GM12878 (cell line): Measurements from ENCODE around the gene SDK2. TPM values are rescaled to one million over a fixed set of nuclear protein-coding genes. Genes with fewer than 3 reads are reported as not detected.

Experiments used
- ATAC-seq: fragments of 200-7000 bp; cut with Tn5 transposase; 3 replicates; pipeline ENCODE4 v1.9.1; 2020; ENCODE audit warnings: mild to moderate bottlenecking, moderate library complexity
- BruUV-seq: library from RNA; stranded (reverse); fragments of 400-500 nt; replicated peaks from 2 replicates; lab custom pipeline; 2021; lab: Mats Ljungman, UMichigan
- CTCF ChIA-PET: fragments of 300-600 bp; sonication (Branson Sonifier 250); formaldehyde crosslinking; extraction: SDS; loops from one replicate; lab custom pipeline; 2021; ENCODE audit warnings: inconsistent platforms; lab: Yijun Ruan, JAX
- POLR2A ChIA-PET: fragments of 350-600 bp; formaldehyde crosslinking; extraction: SDS; loops from one replicate; lab custom pipeline; 2021; ENCODE audit warnings: inconsistent platforms; lab: Charles Lee
- RAD21 ChIA-PET: fragments of 300-600 bp; sonication (Branson Sonifier 250); formaldehyde crosslinking; loops from one replicate; lab custom pipeline; 2023; ENCODE audit warnings: antibody characterized with exemption; ENCODE audit not compliant: unreplicated experiment; lab: Charles Lee
- SMC1A ChIA-PET: fragments of 300-600 bp; sonication (Branson Sonifier 250); formaldehyde crosslinking; loops from one replicate; lab custom pipeline; 2023; ENCODE audit not compliant: unreplicated experiment, uncharacterized antibody; lab: Charles Lee
- DNase-seq: peaks from one replicate; pipeline ENCODE4 v3.0.0-alpha.2; 2011; ENCODE audit warnings: low read depth, low spot score
- FAIRE-seq: peaks from 3 replicates; lab custom pipeline; 2011; peaks lifted over from hg19 to GRCh38; lab: Jason Lieb, UNC
- H2AFZ ChIP-seq: 2 replicates; pipeline ENCODE4 v1.6.0; 2011; ENCODE audit warnings: low read depth, low read length, control low read depth; ENCODE audit not compliant: control insufficient read depth
- H3K27ac ChIP-seq: 2 replicates; pipeline ENCODE4 v1.5.1; 2011; ENCODE audit warnings: control low read depth; ENCODE audit not compliant: control insufficient read depth, insufficient read depth
- H3K27me3 ChIP-seq, 2 experiments: replicated peaks in 1 of 2; 2 replicates each; pipeline versions ENCODE4 v1.6.0 to v1.6.1; 2011; ENCODE audit warnings: low read length in 1 of 2; ENCODE audit not compliant: control insufficient read depth in 2 of 2, insufficient read depth in 2 of 2
- H3K36me3 ChIP-seq, 2 experiments: 2 replicates each; pipeline ENCODE4 v1.5.1; 2011; ENCODE audit warnings: low read length in 1 of 2; ENCODE audit not compliant: control insufficient read depth in 2 of 2, insufficient read depth in 2 of 2
- H3K4me1 ChIP-seq: 2 replicates; pipeline ENCODE4 v1.6.1; 2011; ENCODE audit warnings: mild to moderate bottlenecking, low read length, moderate library complexity, mixed read lengths; ENCODE audit not compliant: control insufficient read depth, insufficient read depth
- H3K4me2 ChIP-seq: 2 replicates; pipeline ENCODE4 v1.6.0; 2011; ENCODE audit warnings: control low read depth; ENCODE audit not compliant: control insufficient read depth, insufficient read depth
- H3K4me3 ChIP-seq: fragments of 200-600 bp; sonication (generic); 2 replicates; pipeline ENCODE4 v1.5.1; 2016
- H3K79me2 ChIP-seq: 2 replicates; pipeline ENCODE4 v1.6.0; 2011; ENCODE audit warnings: low read length; ENCODE audit not compliant: control insufficient read depth, insufficient read depth
- H3K9ac ChIP-seq: 2 replicates; pipeline ENCODE4 v1.8.0; 2011; ENCODE audit warnings: low read length, control low read depth, mixed read lengths; ENCODE audit not compliant: control insufficient read depth, insufficient read depth
- H3K9me3 ChIP-seq: replicated peaks from 3 replicates; pipeline ENCODE4 v1.5.1; 2011; ENCODE audit warnings: mild to moderate bottlenecking, low read length; ENCODE audit not compliant: control insufficient read depth, insufficient read depth
- H4K20me1 ChIP-seq: 2 replicates; pipeline ENCODE4 v1.6.0; 2011; ENCODE audit not compliant: control insufficient read depth, insufficient read depth
- DPF2 ChIP-seq: fragments of 450-650 bp; IDR thresholded peaks from 2 replicates; pipeline ENCODE4 v1.6.1; 2017; ENCODE audit warnings: mild to moderate bottlenecking
- NBN ChIP-seq: fragments of 450-650 bp; IDR thresholded peaks from 2 replicates; pipeline ENCODE4 v1.6.1; 2016
- NFIC ChIP-seq: IDR thresholded peaks from 2 replicates; pipeline ENCODE4 v1.6.1; 2012; ENCODE audit warnings: low read depth, mild to moderate bottlenecking, inconsistent platforms, low read length, moderate library complexity
- PAX5 ChIP-seq: IDR thresholded peaks from 2 replicates; pipeline ENCODE4 v1.6.1; 2011; ENCODE audit warnings: low read depth, low read length, borderline replicate concordance
- RAD21 ChIP-seq: IDR thresholded peaks from 2 replicates; pipeline ENCODE4 v1.6.1; 2011; ENCODE audit warnings: mild to moderate bottlenecking, low read depth, low read length, moderate library complexity; ENCODE audit not compliant: insufficient read depth
- RAD51 ChIP-seq: fragments of 450-650 bp; IDR thresholded peaks from 2 replicates; pipeline ENCODE4 v1.6.1; 2016; ENCODE audit warnings: moderate library complexity, mild to moderate bottlenecking, inconsistent platforms
- REST ChIP-seq: IDR thresholded peaks from 2 replicates; pipeline ENCODE4 v1.6.1; 2012; ENCODE audit warnings: mild to moderate bottlenecking, low read depth, low read length
- RUNX3 ChIP-seq: IDR thresholded peaks from 2 replicates; pipeline ENCODE4 v1.6.1; 2012; ENCODE audit warnings: low read length, inconsistent platforms
- SIX5 ChIP-seq: IDR thresholded peaks from 2 replicates; pipeline ENCODE4 v1.6.1; 2011; ENCODE audit warnings: mild to moderate bottlenecking, low read depth, low read length, moderate library complexity; ENCODE audit not compliant: severe bottlenecking
- SMC3 ChIP-seq: IDR thresholded peaks from 2 replicates; pipeline ENCODE4 v1.6.1; 2011; ENCODE audit warnings: low read length, improper control_type of control experiment, borderline replicate concordance
- SPI1 ChIP-seq: IDR thresholded peaks from 2 replicates; pipeline ENCODE4 v1.6.1; 2011; ENCODE audit warnings: low read depth, mild to moderate bottlenecking, low read length, moderate library complexity, borderline replicate concordance; ENCODE audit not compliant: insufficient read depth
- SUPT20H ChIP-seq: IDR thresholded peaks from 2 replicates; pipeline ENCODE4 v1.6.1; 2011; ENCODE audit warnings: low read depth, mild to moderate bottlenecking, low read length, moderate library complexity, borderline replicate concordance; ENCODE audit not compliant: control insufficient read depth
- USF1 ChIP-seq: IDR thresholded peaks from 2 replicates; pipeline ENCODE4 v1.6.1; 2011; ENCODE audit warnings: borderline replicate concordance, low read depth, mild to moderate bottlenecking, moderate library complexity, mixed read lengths, low read length; ENCODE audit not compliant: insufficient read depth; ENCODE audit errors: extremely low read length
- WGBS: methylation state at CpG from one replicate; pipeline ENCODE4 v1.1.6; 2016; ENCODE audit warnings: low lambda C conversion rate; ENCODE audit not compliant: insufficient replicate concordance, insufficient coverage; ENCODE audit errors: missing lambda C conversion rate; 5-methylcytosine and 5-hydroxymethylcytosine counted together
- in situ Hi-C: fragments of 300-500 bp; cut with MboI; formaldehyde crosslinking; loops from 9 replicates; pipeline ENCODE4 v1.14.3; 2018; ENCODE audit warnings: mixed read lengths
- intact Hi-C: fragments of 100-400 bp; cut with micrococcal nuclease; formaldehyde crosslinking; loops from one replicate; pipeline ENCODE4 v1.14.2; 2022; ENCODE audit not compliant: unreplicated experiment
- polyA plus RNA-seq, 11 experiments: library from polyadenylated mRNA; depleted of rRNA in 4 of 11; unstranded in 6 of 11; stranded (reverse) in 5 of 11; fragments of >200 nt; fragmentation: Nextera tagmentation in 4 of 11; fragmentation: Illumina TruSeq in 1 of 11; extraction: Ambion mirVana in 4 of 11; extraction: Trizol in 1 of 11; gene quantifications; 1 replicate in 1 of 11; 2 replicates in 10 of 11; pipeline versions ENCODE4 v1.2.1 to v1.2.3, GENCODE V29; 2011 to 2016; ENCODE audit warnings: inconsistent platforms in 2 of 11, missing spikeins in 2 of 11, low read depth in 1 of 11
- total RNA-seq, 4 experiments: library from RNA; depleted of rRNA in 3 of 4; stranded (reverse); fragments of >200 nt in 3 of 4; fragmentation: Illumina TruSeq in 1 of 4; extraction: Trizol in 1 of 4; gene quantifications; 2 replicates each; pipeline versions ENCODE4 v1.2.1 to v1.2.3, GENCODE V29; 2013 to 2021

SDK2 gene
- total and polyA plus RNA-seq, 10 of the 15 experiments (the other 5 are each of a cell fraction or from before 2014, with no cell fraction given), result 0.03 to 0.08 (median 0.03) TPM; not detected in 7

GRCh38 chr17:73693071-73693470, 48.8 kb upstream of the SDK2 start:
- no peak overlapping the region for H3K27ac ChIP-seq
- no peak for DNase-seq
- no TSS peak for BruUV-seq
- intact Hi-C loops (no loop called here), in situ Hi-C loops (no loop called here)
- no peaks in the 10 kb centered on the region for H3K36me3 ChIP-seq
- ATAC-seq, result no peak
- WGBS, result 40% methylated on average over 12 of the region's 12 CpGs
- H4K20me1 ChIP-seq, result no peaks in the 10 kb centered on the region
- ChIA-PET SMC1A (no interaction called here), CTCF (no interaction called here), RAD21 (no interaction called here), POLR2A (no interaction called here)
- H2AFZ ChIP-seq, result no peak overlapping the region
- no peak overlapping the region for H3K9ac ChIP-seq
- TF ChIP-seq NBN (no peak), DPF2 (no peak), SUPT20H (no peak), PAX5 (no peak), REST (no peak), RAD21 (no peak), NFIC (no peak), RUNX3 (no peak), SMC3 (no peak), RAD51 (no peak), USF1 (no peak), SPI1 (no peak), SIX5 (no peak)
- no peak overlapping the region for H3K4me2 ChIP-seq
- H3K9me3 ChIP-seq, result no peaks in the 10 kb centered on the region
- H3K27me3 ChIP-seq, result peaks cover 0 to 1% of the 10 kb centered on the region in 2 experiments; a peak in 1 of 4 replicates
- H3K79me2 ChIP-seq, result no peaks in the 10 kb centered on the region
- H3K4me1 ChIP-seq, result no peaks in the 10 kb centered on the region
- no peak overlapping the region for H3K4me3 ChIP-seq
- FAIRE-seq, result no peak
